Left ventricle myocardium superior (tissue), 1 donor: ENCODE measurements around the gene SSBP1. TPM values are rescaled to one million over a fixed set of nuclear protein-coding genes. Genes with fewer than 3 reads are reported as not detected.
"Not testable (repeated sequence)": the region's sequence is repeated elsewhere in the genome, so short reads cannot be mapped to it uniquely, and the experiment has no call there.

Experiments used
- ATAC-seq: fragments of 200-7000 bp; cut with Tn5 transposase; one replicate; pipeline ENCODE4 v1.9.1; 2020; ENCODE audit warnings: mild to moderate bottlenecking, moderate library complexity
- DNase-seq: peaks from one replicate; pipeline ENCODE4 v3.0.0-alpha.2; 2020
- intact Hi-C: fragments of 100-400 bp; cut with micrococcal nuclease; formaldehyde crosslinking; loops from one replicate; pipeline ENCODE4 v1.11.0; 2022
- total RNA-seq: library from RNA; stranded (reverse); fragmentation: NEBNext Ultra II Directional; extraction: Animal tissue kit (Norgen Biotek cat#: 25700); gene quantifications from one replicate; pipeline ENCODE4 v1.2.1, GENCODE V29; 2021
- donor health status: DM: no; HTN: yes; CAD: no; lungs with severe emphysema.

Gene SSBP1
- total RNA-seq, 1 donor from 2014 or later = 98.4 TPM

- ATAC-seq (no peak), DNase-seq (no peak)
- intact Hi-C loops = no loop called here
Measured at GRCh38 chr7:141744131-141744530, 6.0 kb downstream of the SSBP1 start.

GRCh38 chr7:141748396-141748795 is 10.2 kb downstream of the SSBP1 start:
- ATAC-seq = no peak
- intact Hi-C loops = no loop called here
- DNase-seq = no peak

DNA sequence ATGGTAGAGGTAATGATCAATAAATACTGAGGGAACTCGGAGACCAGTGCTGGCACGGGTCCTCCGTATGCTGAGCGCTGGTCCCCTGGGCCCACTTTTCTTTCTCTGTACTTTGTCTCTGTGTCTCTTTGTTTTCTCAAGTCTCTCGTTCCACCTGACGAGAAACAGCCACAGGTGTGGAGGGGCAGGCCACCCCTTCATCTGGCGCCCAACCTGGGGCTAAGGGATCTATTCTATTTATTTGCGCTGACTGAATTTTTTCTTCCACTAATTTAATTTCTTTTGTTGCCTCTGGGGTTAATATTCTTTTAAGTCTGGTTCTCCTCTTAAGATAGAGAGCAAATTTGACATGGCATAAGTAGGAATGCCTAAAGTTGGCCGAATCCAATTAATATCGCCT is 13.7 kb downstream of the SSBP1 start:
- ATAC-seq, DNase-seq, intact Hi-C loops: not testable (repeated sequence)

GRCh38 chr7:141752634-141753033 is 14.5 kb downstream of the SSBP1 start:
- ATAC-seq (no peak), DNase-seq (no peak)
- intact Hi-C loops = no loop called here

DNA sequence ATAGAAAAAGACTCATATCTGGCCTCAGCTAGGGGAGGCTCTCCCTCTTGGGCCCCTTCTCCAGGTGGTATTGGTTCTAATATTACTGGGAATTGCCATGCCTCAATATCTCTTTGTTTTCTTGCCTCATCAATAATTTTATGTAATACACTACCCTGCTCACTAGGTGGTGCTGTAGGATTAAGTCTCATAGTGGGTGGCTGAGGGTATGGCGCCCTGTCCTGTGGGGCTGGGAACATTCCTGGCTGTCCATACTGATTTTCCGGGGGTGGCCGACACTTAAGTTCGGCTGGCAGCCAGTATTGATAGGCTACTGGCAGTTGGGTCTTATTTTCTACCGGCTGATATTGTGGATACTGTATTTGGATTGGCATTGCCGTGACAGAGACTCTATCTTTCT is 16.8 kb downstream of the SSBP1 start:
- no peak for ATAC-seq
- intact Hi-C loops = no loop called here
- DNase-seq = no peak

DNA sequence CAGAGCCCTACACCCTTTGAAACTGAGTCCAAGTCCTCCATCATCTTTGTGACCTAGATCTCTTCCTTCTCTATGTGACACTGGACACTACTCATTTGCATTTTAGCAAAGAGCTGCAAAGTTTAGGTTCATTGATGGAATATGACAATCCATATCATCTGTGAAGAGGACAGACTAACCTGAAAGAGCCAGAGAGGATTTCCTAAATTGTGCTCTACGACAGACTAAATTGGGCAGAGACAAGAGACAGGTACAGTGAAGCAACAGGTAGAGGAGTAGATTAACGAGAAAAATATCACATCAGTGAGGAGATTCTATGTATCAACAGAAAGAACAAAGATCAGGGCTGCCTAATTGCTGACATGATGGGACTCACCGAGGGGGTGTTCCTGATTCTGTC is 25.6 kb downstream of the SSBP1 start, which contains the start of gene TAS2R3:
Gene TAS2R3, plus strand, starts transcription at position 301 of the 400 bp plus-strand sequence. Its CDS starts 62 bp downstream, at position 363.
- DNase-seq = no peak
- intact Hi-C loops = no loop called here
- no peak for ATAC-seq

DNA sequence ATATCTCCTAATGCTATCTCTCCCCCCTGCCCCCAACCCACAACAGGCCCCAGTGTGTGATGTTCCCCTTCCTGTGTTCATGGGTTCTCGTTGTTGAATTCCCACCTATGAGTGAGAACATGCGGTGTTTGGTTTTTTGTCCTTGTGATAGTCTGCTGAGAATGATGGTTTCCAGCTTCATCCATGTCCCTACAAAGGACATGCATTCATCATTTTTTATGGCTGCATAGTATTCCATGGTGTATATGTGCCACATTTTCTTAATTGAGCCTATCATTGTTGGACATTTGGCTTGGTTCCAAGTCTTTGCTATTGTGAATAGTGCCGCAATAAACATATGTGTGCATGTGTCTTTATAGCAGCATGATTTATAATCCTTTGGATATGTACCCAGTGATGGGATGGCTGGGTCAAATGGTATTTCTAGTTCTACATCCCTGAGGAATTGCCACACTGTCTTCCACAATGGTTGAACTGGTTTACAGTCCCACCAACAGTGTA is 32.0 kb downstream of the SSBP1 start:
- DNase-seq, intact Hi-C loops, ATAC-seq: not testable (repeated sequence)

DNA sequence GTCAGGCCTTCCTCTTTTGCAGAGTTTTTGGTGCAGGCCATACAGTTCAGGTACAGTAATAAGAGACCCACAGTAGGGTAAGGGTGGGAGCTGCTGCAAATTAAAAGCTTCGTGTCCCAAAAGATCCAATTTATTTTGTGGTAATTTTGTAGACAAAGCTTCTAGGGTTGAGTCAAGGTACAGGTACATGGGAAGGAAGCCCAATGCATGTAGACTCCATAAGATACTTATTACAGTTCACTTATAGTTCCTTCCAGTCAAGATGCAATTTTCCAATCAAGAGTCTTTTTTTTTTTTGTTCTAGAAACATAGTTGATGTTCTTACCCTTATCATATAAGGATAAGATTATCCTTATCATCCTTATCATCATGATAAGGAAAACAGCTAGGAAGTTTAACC is 38.2 kb downstream of the SSBP1 start, which contains the start of gene TAS2R4:
Gene TAS2R4, plus strand, starts transcription at position 301 of the 400 bp plus-strand sequence. CDS start 1,815 bp downstream, outside the sequence.
- ATAC-seq (no peak), DNase-seq (no peak)
- intact Hi-C loops = no loop called here

DNA sequence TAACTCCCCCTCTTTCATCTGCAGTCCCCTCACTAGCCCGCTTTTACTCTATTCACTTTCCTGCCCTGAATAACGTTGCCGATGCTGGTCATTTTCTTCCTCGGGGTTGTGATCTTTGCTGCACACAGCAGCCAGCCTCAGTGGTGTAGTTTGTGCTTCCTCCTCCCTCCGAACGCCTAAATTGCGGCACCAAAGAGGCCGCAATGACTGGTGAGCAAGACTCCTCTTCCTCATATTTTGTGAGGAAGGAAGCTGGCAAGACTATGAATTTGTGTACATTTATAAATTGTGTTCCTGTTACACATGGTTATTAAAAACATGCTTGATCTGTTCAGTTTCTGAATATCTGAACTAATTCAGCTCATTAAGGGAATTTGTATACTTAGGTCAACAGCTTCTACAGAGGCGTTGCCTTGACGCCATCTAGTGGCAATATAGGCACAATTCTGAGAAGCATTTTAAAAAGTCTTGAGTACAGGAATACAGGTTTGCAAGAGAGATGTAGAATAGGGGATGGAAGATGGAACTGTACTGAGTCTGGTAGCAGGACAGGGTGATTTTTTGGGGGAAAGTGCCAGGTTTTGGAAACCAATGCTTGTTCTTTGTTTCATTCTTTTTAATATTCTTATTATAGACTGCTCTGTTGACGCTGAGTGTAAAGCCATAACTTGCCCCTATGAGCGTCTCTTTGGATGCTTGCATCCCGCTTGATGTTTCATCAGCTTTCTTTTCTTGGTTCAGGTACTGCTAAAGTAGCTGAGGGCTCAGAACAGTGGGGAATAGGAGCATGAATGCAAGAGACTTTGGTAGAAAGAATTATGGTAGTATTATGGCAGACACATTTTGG is 47.8 kb downstream of the SSBP1 start:
- intact Hi-C loops = loop anchor here (10.0 kb wide), 1 partner anchor 131 kb away; no protein-coding TSS in a partner anchor
- peak; percentile 41 for ATAC-seq
- no peak for DNase-seq

GRCh38 chr7:141788296-141788695 is 50.1 kb downstream of the SSBP1 start:
- intact Hi-C loops = loop anchor here (10.0 kb wide), 1 partner anchor 133 kb away; no protein-coding TSS in a partner anchor
- DNase-seq = no peak

DNA sequence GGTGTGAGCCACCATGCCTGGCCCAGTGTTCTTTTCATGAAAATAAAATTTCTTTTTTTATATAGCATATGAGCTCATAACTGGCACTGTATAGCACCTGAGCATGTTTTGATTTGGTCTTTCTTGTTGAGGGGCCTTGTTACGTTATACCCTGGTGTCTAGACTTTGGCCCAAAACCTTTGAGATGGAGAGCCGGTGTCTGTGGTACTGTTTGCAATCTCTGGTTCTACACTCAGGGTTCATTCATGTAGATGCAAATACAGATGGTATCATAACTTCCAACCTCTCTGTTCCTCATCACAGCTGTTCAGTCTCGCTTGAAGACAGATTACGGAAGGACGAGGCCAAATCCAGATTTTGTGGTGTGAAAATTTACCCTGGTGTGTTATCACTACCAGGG is 51.8 kb downstream of the SSBP1 start, which contains the start of gene TAS2R5:
Gene TAS2R5, plus strand, starts transcription at position 301 of the 400 bp plus-strand sequence. CDS start 145 bp downstream, outside the sequence.
- no peak for ATAC-seq
- DNase-seq = no peak
- intact Hi-C loops = loop anchor here (10.0 kb wide), 1 partner anchor 135 kb away; no protein-coding TSS in a partner anchor

More at GRCh38 chr7:141788296-141788695, 50.1 kb downstream of the SSBP1 start:
- ATAC-seq = no peak

GRCh38 chr7:141792526-141792925 is 54.4 kb downstream of the SSBP1 start:
- ATAC-seq = no peak
- intact Hi-C loops = no loop called here
- no peak for DNase-seq

Other genes with a start within 250 kb of the SSBP1 start
- gene AGK, start 186.9 kb upstream of the SSBP1 start, total RNA-seq = 37.7 TPM
- gene DENND11, start 36.2 kb upstream of the SSBP1 start, total RNA-seq = 10.8 TPM
- gene WEE2, start 30.0 kb upstream of the SSBP1 start, total RNA-seq = not detected
- gene TAS2R3, start 25.7 kb downstream of the SSBP1 start, total RNA-seq = 0.47 TPM
- 0.20 TPM for gene TAS2R4, start 38.3 kb downstream of the SSBP1 start, total RNA-seq
- gene TAS2R5, start 51.9 kb downstream of the SSBP1 start, total RNA-seq = not detected
- not detected for gene PRSS37, start 103.1 kb downstream of the SSBP1 start, total RNA-seq
- gene OR9A4, start 178.0 kb downstream of the SSBP1 start, total RNA-seq = not detected
- gene CLEC5A, start 208.6 kb downstream of the SSBP1 start, total RNA-seq = 0.50 TPM
- not detected for gene TAS2R38, start 235.4 kb downstream of the SSBP1 start, total RNA-seq